Effector memory CD4-positive, alpha-beta T cell (primary cell): ENCODE results near the gene PLP2.
A peak's percentile ranks its signal among the peaks of the same experiment; 100 is the strongest.

Experiments
- DNase-seq, 3 donors: peaks; one replicate each; pipeline ENCODE4 v3.0.0-alpha.2; 2020
- H3K27ac ChIP-seq: 2 replicates; pipeline ENCODE4 v1.7.0; 2013; ENCODE audit warnings: mild to moderate bottlenecking, low read length, moderate library complexity; ENCODE audit not compliant: insufficient read depth, poor library complexity, severe bottlenecking
- H3K27me3 ChIP-seq: replicated peaks from 2 replicates; pipeline ENCODE4 v1.7.0; 2013; ENCODE audit warnings: mild to moderate bottlenecking, low read length; ENCODE audit not compliant: insufficient read depth, control insufficient read depth, poor library complexity, severe bottlenecking
- H3K36me3 ChIP-seq: 2 replicates; pipeline ENCODE4 v1.7.0; 2013; ENCODE audit warnings: mild to moderate bottlenecking, low read length, moderate library complexity; ENCODE audit not compliant: control insufficient read depth, insufficient read depth
- H3K4me1 ChIP-seq: 2 replicates; pipeline ENCODE4 v1.7.0; 2013; ENCODE audit warnings: low read length, mild to moderate bottlenecking; ENCODE audit not compliant: control insufficient read depth, insufficient read depth, poor library complexity, severe bottlenecking
- H3K4me3 ChIP-seq: 2 replicates; pipeline ENCODE4 v1.7.0; 2013; ENCODE audit warnings: low read length, low read depth, mild to moderate bottlenecking; ENCODE audit not compliant: insufficient read depth, poor library complexity, severe bottlenecking
- H3K9me3 ChIP-seq: 2 replicates; pipeline ENCODE4 v1.7.0; 2013; ENCODE audit warnings: mild to moderate bottlenecking, low read length, moderate library complexity; ENCODE audit not compliant: control insufficient read depth

The PLP2 gene

DNA sequence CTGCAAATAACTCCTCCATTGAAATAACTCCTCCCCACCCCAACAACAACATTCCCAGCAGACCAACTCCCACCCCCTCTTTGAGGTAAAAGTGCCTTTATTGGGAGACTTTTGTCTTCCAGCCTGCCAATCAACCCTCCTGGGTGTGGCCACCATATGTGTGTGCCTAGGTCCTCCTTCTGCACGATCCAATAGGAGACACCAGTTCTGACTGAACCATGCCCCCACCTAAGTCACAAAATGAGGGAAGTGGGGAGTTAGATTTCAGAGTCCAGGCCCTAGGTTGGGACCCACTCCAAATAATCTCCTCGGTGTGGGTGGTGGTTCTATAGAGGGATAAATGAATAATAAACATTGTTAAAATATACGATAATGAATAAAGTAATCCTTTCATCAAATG lies 3.0 kb downstream of the PLP2 start:
- peaks cover 8% of the 10 kb centered on the region for H3K4me1 ChIP-seq
- H3K36me3 ChIP-seq: no peaks in the 10 kb centered on the region
- H3K9me3 ChIP-seq: no peaks in the 10 kb centered on the region
- DNase-seq: no peak
- H3K27ac ChIP-seq: no peak overlapping the region
- H3K4me3 ChIP-seq: no peak overlapping the region
- no peaks in the 10 kb centered on the region for H3K27me3 ChIP-seq

DNA sequence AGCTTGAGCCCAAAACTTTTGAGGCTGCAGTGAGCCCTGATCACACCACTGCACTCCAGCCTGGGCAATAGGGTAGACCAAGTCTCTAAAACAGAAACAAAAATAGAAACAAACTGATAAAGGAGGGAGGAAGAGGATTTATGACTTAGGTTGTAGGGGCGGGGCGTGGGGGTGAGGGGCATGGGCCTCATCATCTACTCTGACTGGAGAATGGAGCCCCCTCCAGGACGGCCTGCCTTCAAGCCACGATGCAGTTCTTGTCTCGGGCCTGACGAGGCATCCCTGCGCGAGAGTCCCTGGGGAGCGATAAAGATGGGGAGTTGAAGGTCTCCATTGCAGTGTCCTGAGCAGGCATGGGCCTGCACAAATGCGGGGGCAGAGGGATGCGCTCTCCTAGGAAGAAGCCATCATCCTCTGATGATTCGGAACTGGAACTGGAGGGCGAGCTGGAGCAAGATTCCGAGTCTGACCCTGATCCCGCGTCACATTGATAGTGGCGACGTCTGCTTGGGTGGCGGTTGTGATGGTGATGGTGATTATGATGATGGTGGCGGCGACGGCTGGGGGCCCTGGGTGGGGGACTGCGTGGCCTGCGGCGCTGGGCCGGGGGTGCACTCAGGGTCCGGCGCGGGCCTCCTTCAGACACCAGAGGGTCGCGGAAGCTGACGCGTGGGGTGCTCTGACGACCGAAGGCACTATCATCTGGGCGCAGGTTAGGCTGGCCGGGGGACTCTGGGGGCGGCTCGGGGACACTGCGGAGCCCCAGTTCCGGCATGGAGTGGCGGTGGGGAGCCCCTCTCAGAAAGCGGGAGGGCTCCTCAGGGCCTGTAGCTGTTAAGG lies 4.0 kb downstream of the PLP2 start:
- Histone ChIP-seq H3K9me3 (no peaks in the 10 kb centered on the region), H3K27me3 (no peaks in the 10 kb centered on the region), H3K27ac (no peak overlapping the region), H3K4me1 (peaks cover 8% of the 10 kb centered on the region), H3K4me3 (no peak overlapping the region), H3K36me3 (peaks cover 3% of the 10 kb centered on the region)
- DNase-seq: no peak

DNA sequence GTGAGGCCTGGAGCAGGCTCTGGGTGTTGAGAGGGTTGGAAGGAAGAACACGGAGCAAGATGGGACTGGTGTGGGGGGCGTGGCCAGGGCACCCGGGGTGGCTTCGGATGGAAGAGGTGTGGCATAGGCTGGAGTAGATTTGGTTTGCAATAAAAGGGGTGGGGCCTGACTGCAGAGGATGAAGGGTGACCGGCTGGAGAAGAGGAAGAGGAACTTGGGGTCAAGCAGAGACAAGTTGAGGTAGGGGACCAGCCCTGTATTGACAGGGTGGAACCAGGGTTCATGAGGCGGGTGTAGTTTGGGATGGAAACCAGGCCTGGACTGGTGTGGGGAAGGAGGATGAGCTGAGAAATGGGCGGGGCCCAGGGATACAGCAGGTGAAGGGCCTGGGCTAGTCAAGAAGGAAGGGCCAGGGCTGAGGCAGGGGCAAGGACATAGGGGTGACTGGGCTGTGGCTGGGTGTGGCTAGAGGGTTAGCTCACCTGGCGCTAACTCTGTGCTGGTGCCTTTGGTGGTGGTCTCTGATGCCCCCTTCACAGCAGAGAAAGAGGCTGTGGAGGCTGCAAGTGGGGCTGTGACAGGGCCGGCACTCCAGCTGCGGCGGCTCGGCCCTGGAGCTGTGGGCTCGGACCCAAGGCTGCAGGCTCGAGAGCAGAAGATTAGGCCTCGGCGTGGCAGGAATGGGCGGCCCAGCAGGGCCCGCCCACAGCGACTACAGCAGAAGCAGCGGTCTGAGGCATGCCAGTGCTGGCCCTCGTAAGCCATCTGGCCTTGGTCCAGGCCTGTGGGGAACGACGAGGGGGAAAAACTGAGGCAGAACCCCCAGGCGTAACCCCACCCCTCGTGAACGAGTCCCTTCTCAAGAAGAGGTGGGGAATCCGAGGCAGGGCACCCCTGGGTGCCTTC lies 5.0 kb downstream of the PLP2 start:
- Histone ChIP-seq H3K4me1 (peaks cover 8% of the 10 kb centered on the region), H3K4me3 (no peak overlapping the region), H3K36me3 (peaks cover 3% of the 10 kb centered on the region), H3K27ac (no peak overlapping the region), H3K9me3 (no peaks in the 10 kb centered on the region), H3K27me3 (no peaks in the 10 kb centered on the region)
- no peak for DNase-seq

DNA sequence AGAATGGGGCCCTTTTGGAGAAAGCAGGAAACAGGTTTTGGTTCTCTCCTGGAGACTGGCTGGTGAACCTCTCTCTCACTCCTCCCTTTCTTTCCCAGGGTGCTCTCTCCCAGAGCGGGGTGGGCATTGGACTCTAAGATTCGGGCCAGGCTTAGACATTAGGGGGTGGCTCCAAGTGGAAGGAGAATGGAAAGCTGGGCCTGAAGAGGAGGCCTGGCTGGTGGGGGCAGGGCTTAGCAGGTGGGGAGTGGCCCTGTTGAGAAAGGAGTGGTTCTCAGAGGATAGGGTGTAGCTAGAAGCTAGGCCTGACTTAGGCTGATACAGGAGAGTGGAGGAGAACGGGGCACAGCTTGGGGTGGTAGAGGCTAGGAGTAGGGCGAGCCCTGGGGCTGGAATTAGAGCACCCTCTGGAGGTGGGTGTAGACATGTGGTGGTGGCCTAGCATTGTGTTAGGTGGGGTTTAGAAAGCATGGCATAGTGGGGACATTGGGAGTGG lies 5.7 kb downstream of the PLP2 start:
- no peak overlapping the region for H3K27ac ChIP-seq
- DNase-seq: no peak
- H3K27me3 ChIP-seq: no peaks in the 10 kb centered on the region
- no peak overlapping the region for H3K4me3 ChIP-seq
- H3K9me3 ChIP-seq: no peaks in the 10 kb centered on the region
- peaks cover 3% of the 10 kb centered on the region for H3K36me3 ChIP-seq
- H3K4me1 ChIP-seq: peaks cover 8% of the 10 kb centered on the region

DNA sequence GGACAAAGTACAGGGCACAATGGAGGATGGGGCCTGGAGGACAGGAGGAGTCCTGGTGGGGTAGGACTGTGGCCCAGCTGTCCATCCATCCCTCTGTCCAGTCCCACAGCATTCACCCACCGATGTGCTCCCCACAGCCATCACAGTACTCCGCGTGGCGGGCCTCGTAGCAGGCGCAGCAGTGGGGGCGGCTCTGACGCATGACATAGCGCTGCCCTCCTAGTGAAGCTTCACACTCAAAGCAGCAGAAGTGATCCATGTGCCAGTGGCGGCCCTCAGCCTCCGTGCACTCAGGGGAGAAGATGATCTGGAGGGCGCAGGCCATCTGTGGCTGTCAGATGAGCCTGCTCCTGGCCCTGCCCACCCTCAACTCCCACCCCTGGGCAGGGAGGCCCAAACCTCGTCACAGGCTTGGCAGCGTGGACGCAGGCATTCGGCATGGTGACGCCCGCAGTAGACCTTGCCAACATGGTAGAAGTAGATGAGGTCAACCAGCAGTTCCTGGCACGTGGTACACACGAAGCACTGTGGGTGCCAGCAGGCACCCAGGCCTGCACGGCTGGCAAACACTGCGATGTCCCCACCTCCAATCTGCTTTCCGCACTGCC lies 6.3 kb downstream of the PLP2 start:
- H3K27ac ChIP-seq: no peak overlapping the region
- no peaks in the 10 kb centered on the region for H3K27me3 ChIP-seq
- DNase-seq: no peak
- H3K9me3 ChIP-seq: no peaks in the 10 kb centered on the region
- no peak overlapping the region for H3K4me3 ChIP-seq
- H3K4me1 ChIP-seq: peaks cover 3% of the 10 kb centered on the region
- peaks cover 3% of the 10 kb centered on the region for H3K36me3 ChIP-seq

DNA sequence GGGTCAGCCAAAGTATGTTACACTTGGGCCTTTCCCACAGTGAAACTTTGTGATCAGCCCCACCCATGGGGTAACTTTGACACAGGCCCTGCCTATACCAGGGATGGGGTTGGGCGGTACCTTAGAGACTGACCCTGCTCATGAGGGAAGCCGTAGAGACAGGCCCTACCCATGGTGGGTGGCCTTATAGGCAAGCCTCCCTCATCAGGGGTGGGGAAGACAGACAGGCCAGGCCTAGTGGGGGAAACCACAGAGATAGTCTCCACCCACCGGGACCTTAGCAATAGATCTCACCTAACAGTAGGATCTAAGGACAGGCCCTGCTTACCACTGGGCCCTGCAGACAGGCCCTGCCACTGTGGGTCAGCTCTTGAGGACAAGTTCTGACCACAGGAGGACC lies 6.8 kb downstream of the PLP2 start:
- no peak overlapping the region for H3K4me3 ChIP-seq
- DNase-seq: no peak
- H3K36me3 ChIP-seq: peaks cover 3% of the 10 kb centered on the region
- no peaks in the 10 kb centered on the region for H3K4me1 ChIP-seq
- H3K27ac ChIP-seq: no peak overlapping the region
- H3K27me3 ChIP-seq: no peaks in the 10 kb centered on the region
- H3K9me3 ChIP-seq: no peaks in the 10 kb centered on the region

DNA sequence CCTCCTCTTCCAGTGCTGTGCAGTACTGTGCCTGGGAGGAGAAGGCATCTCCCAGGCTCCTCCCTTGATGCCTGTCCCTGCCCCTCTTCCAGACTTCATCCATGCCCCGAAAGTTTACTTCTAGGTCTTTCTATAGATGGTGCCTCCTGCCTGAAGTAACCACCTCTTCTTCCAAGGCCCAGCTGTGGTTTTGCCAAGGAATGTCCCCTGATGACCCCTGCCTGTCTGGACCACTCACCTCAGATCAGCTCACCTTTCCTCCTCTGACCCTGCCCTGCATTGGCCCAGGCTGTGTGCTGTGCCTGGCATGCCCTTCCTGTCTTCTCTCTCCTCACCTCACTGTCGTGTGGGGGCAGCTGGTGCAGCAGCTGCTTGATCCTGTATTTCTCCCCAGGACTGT lies 7.7 kb downstream of the PLP2 start:
- peaks cover 3% of the 10 kb centered on the region for H3K36me3 ChIP-seq
- no peak for DNase-seq
- H3K27me3 ChIP-seq: no peaks in the 10 kb centered on the region
- H3K9me3 ChIP-seq: no peaks in the 10 kb centered on the region
- H3K27ac ChIP-seq: no peak overlapping the region
- no peaks in the 10 kb centered on the region for H3K4me1 ChIP-seq
- H3K4me3 ChIP-seq: no peak overlapping the region

DNA sequence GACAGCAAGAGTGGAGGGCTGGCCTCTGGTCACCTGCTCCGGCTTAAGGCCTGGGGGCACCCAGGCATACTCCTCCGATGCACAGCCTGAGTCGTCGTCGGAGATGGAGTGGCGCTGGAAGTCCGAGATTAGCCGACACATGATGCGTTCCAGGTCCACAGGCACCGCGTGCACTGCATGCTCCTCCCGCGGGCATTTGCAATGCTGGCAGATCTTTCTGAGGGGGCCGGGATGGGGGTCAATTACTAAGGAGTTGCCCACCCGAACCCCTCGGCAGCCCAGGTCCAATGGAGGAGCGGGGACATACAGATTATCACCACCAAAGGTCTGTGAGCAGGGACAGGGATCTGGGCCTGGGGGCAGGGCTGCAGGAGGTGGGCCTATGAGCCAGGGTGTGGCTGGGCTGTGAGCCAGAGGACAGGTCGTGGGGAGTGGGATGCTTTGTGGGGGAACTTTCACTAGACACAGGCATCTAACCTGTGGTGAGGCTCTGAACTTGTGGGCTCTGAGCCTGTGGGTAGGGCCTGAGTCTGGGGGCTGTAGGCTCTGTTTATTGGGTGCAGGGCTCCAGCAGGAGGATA lies 12.1 kb downstream of the PLP2 start:
- Histone ChIP-seq H3K4me1 (no peaks in the 10 kb centered on the region), H3K36me3 (peaks cover 3% of the 10 kb centered on the region), H3K27ac (no peak overlapping the region), H3K9me3 (no peaks in the 10 kb centered on the region), H3K4me3 (no peak overlapping the region), H3K27me3 (no peaks in the 10 kb centered on the region)
- no peak for DNase-seq

DNA sequence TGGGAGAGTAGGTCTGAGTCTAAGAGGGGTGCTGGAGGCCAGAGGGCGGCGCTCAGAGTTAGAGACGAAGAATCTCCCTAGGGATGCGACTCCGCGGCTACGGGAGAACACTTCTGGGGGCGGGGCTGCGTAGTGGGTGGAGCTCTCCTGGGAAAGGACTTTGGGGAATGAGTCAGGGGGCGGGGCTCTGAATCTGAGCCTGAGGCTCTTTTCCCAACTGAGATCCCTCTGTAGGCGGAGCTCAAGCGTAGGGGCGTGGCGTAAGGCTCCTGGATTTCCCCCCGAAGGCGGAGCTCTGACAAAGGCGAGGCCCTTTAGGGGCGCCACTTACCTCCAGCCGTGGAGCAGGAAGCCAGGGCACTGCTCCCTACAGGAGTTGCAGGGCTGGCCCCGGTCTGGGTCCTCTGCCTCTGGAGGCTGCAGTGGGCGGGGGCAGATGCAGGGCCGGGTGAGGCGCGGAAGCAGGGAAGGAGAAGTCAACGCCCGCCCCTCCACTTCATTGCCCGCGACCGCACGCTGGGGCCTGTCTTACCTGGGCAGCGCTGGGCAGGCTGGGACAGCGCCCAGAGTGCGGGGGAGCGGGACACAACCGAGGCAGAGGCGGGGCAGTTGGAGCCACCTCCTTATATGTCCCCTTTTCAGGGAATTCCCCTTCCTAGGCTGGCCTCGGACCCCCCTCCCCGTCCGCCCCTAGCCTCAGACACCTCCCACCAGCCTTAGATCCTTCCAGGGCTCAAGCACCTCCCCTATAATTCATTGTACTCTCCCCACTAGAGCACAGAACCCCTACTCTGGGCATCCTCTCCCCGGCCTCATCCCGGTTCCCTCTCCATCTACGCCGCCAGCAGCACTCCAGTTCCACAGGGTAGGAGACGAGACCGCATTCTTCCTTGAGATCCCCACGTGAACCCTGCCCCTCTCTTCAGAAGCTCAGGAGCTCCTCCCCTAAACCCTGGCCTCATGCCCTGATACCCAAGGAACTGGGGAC lies 12.9 kb downstream of the PLP2 start:
- H3K4me3 ChIP-seq: peak overlapping the region; percentile 25
- peaks cover 3% of the 10 kb centered on the region for H3K36me3 ChIP-seq
- H3K27ac ChIP-seq: peak overlapping the region; percentile 42
- no peaks in the 10 kb centered on the region for H3K9me3 ChIP-seq
- no peak for DNase-seq
- H3K4me1 ChIP-seq: no peaks in the 10 kb centered on the region
- H3K27me3 ChIP-seq: no peaks in the 10 kb centered on the region
